Nucleus accumbens (tissue), 56 donors: ENCODE results near the gene GPD1L.
A peak's percentile ranks its signal among the peaks of the same experiment; 100 is the strongest.
"Not testable (repeated sequence)": the region's sequence is repeated elsewhere in the genome, so short reads cannot be mapped to it uniquely, and the experiment has no call there.

Experiments used
- DNase-seq, 56 donors: peaks; one replicate each; lab custom pipeline; 2025; lab: John Stamatoyannopoulos, UW

Gene GPD1L

DNA sequence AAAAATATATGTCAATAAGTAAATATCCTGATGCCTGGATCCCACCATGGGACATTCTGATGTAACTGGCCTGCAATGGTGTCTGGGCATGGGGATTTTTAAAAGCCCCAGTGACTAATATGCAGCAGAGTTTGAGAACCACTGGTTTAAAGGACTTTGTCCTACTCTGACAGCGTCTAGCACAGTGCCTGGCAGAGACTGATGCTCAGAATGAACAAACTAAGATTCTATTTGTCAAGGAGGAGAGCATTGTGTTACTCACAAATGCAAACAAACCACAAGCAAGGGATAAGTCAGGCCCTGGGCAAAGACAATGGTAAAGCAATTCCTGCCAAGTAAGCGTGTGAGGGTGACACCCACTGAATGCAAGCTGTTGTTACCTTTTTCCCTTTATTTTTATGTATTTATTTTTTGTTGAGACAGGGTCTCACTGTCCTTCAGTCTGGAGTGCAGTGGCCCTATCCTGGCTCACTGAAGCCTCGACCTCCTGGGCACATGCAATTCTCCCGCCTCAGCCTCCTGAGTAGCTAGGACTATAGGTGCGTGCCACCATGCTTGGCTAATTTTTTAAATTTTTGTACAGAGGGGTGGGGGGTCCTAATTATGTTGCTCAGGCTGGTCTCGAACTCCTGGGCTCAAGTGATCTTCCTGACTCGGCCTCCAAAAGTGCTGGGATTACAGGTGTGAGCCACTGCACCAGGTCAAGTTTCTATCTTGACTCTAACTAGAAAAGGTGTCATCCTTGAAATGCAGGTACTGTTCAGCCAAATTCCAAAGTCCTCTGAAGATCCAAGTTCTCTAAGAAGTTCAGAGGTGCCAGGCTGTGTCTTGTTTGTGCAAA lies 909 bp upstream of the GPD1L start:
- DNase-seq, result no peak

DNA sequence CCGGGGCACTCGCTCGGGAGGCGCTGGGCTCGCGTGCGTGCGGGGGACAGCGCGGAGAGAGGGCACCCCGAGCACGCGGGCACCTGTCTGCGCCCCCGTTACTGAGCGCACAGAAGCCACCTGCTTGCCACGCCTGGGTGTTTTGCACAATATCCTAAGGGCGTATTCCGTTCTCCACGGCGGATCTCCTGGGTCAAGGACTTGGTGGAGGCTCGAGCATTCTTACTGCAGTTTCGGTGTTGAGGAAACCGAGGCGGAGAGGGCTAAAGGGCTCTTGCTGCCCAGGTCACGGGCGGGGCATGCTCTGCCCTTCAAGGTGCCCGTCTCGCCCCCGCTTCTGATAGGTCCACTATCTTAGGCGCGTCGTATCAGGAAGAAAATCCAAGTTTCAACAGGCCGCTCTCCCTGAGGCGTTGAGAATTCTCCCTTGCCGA lies 526 bp downstream of the GPD1L start:
- peak in 17 of 56 donors; percentile 1 to 59 (median 40) for DNase-seq

DNA sequence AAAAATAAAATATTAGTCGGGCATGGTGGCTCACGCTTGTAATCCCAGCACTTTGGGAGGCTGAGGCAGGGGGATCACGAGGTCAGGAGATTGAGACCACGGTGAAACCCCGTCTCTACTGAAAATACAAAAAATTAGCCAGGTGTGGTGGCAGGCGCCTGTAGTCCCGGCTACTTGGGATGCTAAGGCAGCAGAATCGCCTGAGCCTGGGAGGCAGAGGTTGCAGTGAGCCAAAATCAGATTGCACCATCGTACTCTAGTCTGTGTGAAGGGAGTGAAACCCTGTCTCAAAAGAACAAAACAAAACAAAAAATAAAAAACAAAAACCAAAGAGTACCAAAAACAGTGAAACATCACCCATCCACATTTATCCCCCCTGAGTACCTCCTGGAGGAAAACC lies 1.8 kb downstream of the GPD1L start:
- DNase-seq, result not testable (repeated sequence)

DNA sequence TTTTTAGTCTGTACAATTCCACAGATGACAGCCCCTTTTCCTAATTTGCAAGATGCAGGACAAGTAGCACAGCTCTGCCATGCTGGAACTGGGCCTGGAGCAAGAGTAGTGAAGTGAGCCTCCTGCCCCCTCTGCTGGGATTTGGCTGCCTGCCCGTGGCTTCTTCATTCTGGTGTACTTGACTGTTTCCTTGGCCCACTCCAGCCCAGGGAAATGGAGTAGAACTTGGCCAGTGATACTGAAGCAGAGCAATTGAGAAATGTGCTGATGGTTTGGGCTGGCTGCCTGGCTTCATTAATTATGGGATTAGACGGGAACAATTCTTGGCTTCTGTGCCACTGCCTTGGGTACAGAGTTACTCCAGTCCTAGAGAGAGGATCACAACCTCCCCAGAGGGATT lies 2.8 kb downstream of the GPD1L start:
- DNase-seq, result peak; percentile 3 to 92 (median 66)

DNA sequence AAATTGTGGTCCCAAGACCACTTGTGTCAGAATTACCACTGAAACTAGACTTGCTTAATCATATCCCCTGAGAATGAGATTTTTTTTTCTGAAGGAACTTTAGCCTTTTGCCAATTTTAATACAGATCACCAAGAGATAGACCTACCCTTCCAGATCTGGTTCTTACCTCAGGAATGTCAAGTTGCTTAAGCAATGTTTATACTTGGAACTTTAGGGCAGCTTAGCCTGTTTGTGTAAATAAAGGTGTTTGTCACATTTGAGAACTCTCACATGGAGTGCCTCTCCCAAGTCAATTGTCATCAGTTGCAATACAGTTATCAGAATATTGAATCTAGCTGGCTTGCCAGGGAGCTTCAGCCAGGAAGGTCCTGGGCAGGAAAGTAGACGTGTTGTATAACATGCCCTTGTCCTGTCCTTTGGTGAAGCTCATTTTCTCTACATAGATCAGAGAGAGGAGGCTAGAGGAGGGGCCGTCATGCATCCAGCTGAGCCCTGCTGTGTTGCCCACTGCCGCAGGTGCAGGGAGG lies 3.9 kb downstream of the GPD1L start:
- no peak for DNase-seq

DNA sequence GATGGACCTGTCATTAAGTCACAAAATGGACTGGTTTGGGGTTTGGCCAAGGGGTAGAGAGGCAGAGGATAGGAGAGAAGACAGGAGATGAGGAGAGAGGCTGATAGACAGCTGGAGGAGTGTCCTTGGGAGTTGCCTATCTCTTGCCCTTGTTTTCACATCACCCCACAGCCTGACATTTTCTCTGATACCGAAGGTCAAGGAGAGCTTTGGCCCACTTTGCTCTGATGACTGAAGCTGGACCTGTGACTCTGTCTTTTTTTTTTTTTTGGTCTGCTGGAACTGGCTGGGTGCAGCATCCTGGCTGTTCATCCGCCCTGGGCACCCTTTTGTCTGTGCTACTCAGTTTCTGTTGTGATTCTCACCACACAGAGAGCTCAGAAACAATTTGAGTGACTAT lies 5.1 kb downstream of the GPD1L start:
- no peak for DNase-seq

DNA sequence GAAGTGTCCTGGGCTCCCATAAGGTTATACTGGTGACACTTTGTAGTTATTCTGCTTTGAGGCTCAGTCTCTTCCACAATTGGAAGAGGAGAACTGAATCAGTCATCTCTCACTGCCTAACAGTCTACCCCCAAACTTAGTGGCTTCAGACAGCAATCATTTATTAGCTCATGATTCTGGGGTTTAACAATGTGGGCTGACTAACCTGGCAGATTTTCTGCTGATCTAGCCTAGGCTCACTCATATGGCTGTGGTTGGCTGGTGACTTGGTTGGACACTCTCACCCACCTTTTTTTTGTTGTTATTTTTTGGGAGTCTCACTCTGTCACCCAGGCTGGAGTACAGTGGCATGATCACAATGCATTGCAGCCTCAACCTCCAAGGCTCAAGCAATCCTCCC lies 7.1 kb downstream of the GPD1L start:
- DNase-seq, result no peak

DNA sequence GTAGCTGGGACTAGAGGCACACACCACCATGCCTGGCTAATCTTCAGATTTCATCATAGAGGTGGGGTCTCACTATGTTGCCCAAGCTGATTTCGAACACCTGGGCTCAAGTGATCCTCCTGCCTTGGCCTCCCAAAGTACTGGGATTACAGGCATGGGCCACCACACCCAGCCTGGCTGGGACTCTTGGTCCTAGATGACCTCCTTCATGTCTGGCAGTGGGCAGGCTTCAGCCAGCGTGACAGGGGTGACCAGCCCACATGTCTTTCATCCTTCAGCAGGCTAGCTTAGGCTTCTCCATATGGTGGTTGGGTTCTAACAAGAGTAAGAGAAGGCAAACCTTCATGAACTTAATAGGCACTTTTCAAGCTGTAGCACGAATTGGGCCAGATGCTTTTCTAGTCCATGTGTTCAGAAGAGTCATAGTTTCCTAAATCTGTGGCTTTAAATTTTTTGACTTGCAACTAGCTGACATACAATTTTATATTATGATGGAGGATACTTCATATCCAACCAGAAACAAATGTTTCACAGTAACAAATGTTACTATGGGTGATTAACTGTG lies 7.6 kb downstream of the GPD1L start:
- DNase-seq, result no peak

DNA sequence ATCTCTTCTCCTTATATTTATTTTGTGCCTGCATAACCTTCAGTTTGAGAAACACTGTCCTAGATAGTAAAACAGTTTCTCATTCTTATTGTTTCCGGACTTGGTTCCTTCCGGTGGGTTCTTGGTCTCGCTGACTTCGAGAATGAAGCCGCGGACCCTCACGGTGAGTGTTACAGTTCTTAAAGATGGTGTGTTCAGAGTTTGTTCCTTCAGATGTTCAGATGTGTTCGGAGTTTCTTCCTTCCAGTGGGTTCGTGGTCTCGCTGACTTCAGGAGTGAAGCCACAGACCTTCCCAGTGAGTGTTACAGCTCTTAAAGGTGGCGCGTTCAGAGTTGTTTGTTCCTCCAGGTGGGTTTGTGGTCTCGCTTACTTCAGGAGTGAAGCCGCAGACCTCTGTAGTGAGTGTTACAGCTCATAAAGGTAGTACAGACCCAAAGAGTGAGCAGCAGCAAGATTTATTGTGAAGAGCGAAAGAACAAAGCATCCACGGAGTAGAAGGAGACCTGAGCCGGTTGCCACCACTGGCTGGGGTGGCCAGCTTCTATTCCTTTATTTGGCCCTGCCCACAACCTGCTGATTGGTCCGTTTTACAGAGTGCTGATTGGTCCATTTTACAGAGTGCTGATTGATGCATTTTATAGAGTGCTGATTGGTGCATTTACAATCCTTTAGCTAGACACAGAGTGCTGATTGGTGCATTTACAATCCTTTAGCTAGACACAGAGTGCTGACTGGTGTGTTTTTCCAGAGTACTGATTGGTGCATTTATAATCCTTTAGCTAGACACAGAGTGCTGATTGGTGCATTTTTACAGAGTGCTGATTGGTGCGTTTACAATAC lies 8.3 kb downstream of the GPD1L start:
- DNase-seq, result not testable (repeated sequence)

DNA sequence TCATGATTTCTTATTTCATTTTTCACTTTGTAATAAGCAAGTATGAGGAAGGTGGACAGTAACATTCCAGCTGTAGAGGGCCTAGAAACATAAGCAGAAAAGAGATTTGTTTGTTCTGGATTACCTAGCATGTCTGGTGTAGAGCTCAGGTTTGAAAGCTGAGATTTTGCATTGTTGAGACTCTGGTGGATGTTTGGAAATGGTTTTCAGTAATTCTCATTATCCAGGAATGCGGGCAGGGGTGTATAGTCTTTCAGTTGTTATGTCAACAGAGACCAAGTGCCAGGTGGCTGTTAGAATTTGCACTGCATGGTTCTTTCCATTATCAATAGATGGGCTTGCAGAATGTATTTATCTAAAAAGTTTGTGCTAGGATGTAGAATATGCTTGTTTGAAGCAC lies 10.9 kb downstream of the GPD1L start:
- DNase-seq, result no peak

DNA sequence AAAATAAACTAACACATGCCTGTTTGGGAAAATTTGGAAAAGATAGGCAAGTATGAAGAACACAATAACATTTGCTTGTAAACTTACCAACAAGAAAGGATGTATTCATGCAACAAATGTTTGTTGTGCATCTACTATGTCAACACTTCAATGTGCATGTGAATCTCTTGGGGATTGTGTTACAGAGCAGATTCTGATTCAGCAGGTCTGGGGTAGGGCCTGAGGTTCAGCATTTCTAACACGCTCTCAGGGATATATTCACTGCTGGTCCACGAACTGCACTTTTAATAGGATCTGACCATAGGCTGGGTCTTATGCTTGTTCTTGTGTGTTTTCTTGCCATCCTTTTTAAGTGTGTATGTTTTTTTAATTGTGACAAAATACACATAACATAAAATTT lies 11.8 kb downstream of the GPD1L start:
- DNase-seq, result no peak

DNA sequence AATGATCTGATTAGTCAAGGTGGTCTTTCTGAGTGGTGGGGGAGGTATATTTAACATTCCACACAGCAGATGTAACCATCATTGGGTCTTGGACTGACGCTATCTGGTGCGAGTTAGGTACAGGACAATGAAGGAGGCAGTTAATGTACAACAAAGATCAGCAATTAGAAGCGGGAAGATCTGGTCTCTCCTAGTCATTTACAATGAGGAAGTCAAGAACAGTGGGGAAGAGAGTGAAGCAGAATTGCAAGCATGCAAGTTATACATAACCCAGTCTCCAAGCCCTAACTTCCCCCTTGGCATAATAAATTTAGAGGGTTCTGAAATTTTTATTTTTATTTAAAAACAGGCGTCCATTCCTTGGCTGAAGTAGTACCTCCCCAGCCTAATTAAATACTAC lies 14.1 kb downstream of the GPD1L start:
- no peak for DNase-seq

DNA sequence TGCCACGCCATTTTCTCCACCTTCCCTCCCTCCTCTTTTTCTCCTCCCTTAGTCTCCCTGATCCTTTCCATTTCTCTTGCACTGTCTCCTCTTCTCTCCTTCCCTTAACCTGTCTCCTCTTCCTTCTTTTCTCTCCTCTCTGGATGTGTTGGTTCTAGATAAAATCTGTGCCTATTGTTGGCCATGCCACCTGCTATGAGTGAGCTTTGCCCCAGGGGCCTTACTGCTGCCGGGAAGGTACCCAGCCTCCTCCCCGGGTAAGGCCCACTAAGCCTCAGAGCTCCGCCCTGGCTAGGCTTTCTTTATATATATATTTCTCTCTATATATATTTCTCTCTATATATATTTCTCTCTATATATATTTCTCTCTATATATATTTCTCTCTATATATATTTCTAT lies 14.7 kb downstream of the GPD1L start:
- no peak for DNase-seq

DNA sequence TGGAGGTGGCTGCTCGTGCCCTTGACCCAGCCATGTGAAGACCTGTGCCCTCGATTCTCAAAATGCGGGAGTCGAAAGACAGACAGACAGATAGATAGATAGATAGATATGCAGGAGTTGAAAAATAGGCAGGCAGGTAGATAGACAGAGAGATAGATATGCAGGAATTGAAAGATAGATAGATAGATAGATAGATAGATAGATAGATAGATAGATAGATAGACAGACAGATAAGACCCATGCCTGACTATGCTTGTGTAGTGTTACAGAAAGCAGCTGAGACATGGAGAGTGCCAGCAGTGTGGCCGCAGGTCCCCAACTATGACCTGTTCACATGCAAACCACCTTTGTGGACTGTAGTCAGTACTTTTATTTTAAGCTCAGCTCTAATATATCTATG lies 17.2 kb downstream of the GPD1L start:
- DNase-seq, result no peak

DNA sequence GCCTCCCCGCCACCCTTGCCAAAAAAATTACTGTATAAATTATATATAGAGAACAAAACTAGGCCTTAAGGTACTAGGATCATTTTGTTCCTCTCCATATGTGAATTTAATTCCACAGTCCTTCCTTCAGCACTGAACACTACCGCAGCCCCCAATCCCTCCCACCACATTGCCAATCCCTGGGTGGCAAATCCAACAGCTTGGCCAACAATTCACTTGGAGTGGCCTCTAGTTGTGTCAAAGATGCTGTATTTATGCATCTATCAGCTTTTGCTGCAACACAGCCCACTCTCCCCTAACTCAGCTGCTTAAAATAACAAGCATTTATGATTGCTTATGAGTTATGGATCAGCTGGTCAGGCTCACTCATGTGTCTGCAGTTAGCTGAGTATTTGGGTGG lies 18.6 kb downstream of the GPD1L start:
- no peak for DNase-seq

DNA sequence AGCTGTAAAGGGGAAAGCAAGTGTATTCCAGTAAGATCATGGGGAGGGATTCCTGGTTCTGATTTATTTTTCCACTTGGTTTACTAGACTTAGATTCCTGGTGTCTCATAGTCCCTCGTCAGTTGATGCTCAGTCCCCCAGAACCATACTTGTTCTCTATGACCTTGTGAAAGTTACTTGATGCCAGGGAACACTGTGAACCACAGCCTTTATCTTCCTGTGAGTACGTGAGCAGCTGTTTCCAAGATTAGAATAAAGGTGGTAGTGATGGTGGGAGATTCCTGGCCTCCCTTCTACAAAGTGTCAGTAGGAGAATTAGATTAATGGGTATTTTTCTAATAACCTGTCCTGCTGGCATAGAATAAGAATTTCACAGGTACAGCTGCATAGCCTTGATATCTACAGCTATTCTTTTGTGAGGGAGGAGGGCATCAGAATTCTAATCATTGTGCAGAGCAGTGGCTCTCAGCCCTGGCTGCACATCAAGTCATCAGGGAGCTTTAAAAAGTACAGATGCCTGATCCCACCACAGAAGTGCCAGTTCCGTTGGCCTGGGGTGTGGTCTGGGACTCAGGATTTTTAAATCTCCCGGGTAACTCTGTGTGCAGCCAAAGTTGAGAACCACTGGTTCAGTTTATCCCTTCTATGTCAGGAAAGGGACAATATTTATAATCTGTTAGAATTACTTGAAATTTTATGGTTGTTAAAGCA lies 20.0 kb downstream of the GPD1L start:
- no peak for DNase-seq

DNA sequence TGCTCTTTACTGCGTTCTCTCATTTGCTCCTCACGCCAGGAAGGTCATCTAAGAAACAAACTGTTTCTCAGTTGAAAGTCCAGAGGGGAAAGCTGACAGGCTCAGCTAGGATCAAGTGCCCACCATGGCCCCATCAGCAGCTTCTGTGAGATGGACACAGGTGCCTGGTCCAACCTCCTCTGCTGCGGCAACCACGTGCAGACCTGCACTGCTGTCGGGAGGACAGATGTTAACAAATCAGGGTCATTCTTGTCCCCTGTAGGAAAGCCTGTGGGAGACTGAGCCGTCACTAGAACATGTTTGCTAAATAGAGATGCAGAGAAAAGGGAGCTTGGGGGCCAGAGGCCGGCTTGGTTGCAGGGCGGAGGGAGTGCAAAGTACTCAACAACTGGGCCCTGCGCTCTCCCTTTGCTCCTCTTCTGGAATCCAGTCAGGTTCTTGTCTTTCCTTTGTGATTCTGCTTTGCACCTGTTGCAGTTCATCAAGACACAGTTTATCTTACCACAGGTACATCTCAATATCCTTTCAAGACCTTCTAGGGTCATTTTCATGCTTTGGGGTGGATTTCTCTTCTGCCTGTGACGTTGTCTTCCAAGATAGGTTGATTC lies 20.9 kb downstream of the GPD1L start:
- no peak for DNase-seq

DNA sequence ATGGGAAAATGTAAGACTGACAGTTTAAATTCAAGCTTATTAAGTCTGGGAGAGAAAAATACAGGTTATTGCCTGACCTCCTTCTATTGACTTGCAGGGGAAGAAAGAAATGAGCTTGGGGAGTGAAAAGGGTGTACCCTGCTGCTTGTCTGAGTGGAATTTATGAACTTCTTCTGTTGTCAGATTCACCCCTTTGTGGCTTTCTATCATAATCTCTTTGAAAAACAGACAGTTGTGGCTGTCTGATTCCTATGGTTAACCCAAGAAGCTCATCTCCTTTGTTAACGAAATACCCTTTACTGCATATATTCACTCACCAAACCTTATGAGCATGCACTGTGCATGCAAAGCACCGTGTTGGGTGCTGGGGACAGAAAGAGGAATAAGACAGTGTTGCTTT lies 22.5 kb downstream of the GPD1L start:
- DNase-seq, result no peak

DNA sequence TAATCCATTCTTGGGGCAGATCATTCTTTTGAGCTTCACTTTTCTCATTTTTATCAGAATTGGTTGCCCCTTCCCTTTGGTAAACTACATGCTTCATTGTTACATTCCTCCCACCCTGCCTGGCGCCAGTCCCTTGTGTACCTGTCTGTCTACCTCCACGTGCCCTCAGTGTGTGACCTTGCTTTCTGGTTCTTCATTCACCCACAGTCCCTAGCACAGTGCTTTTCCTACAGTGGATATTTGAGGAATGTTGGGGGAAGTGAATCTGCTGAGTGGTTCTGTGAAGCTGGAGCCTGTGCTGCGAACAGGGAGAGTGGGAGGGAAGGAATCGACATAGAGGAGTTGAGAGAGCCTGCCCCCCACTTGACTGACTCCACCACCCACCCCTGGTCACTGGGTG lies 23.4 kb downstream of the GPD1L start:
- no peak for DNase-seq

DNA sequence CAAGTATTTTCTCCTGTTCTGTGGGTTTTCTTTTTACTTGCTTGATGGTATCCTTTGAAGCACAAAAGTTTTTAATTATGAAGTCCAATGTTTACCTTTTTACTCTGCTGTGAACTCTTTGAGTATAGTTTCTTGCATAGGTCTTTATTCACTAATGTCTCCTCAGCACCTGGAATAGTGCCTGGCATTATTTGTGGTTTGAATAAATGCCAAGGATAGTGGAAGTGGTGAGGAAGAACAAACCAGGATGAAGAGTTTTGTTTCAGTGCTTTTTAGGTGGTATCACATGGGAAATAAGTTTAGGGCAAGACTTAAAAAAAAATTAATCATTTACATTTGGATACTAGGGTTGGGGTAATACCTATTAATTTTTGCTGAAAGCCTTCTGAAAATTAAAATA lies 25.7 kb downstream of the GPD1L start:
- no peak for DNase-seq
